GOT3 (cell line): ENCODE measurements around the gene TSSC4.

Experiments used
- DNase-seq: peaks from one replicate; lab custom pipeline; 2025; ENCODE audit warnings: mixed read lengths; lab: John Stamatoyannopoulos, UW

The TSSC4 gene

GRCh38 chr11:2434506-2435255 is 34.1 kb downstream of the TSSC4 start:
- no peak for DNase-seq

GRCh38 chr11:2435288-2436012 is 34.9 kb downstream of the TSSC4 start:
- DNase-seq, result no peak

- no peak for DNase-seq
Observed at GRCh38 chr11:2436013-2436520, 35.5 kb downstream of the TSSC4 start.

GRCh38 chr11:2436521-2437031 is 36.0 kb downstream of the TSSC4 start:
- DNase-seq, result no peak

- DNase-seq, result no peak
Observed at GRCh38 chr11:2437516-2437915, 37.0 kb downstream of the TSSC4 start.

GRCh38 chr11:2439820-2440219 is 39.3 kb downstream of the TSSC4 start:
- DNase-seq, result no peak

- no peak for DNase-seq
Observed at GRCh38 chr11:2440646-2441045, 40.1 kb downstream of the TSSC4 start.

- no peak for DNase-seq
Observed at GRCh38 chr11:2441171-2441570, 40.6 kb downstream of the TSSC4 start.

GRCh38 chr11:2442589-2442988 is 42.0 kb downstream of the TSSC4 start:
- DNase-seq, result no peak

- DNase-seq, result no peak
Observed at GRCh38 chr11:2443406-2443805, 42.9 kb downstream of the TSSC4 start.

- no peak for DNase-seq
Observed at GRCh38 chr11:2443881-2444820, 43.6 kb downstream of the TSSC4 start, which contains the start of gene TRPM5. TRPM5 (minus strand) TSS chr11:2444514; CDS start chr11:2423036, 21,478 bp downstream.

GRCh38 chr11:2444821-2445745 is 44.5 kb downstream of the TSSC4 start, which contains the start of gene KCNQ1:
KCNQ1 (plus strand) TSS chr11:2445008; CDS start chr11:2445099, 91 bp downstream.
- no peak for DNase-seq

- DNase-seq, result no peak
Observed at GRCh38 chr11:2445746-2446551, 45.4 kb downstream of the TSSC4 start.

- DNase-seq, result no peak
Observed at GRCh38 chr11:2446590-2447252, 46.2 kb downstream of the TSSC4 start.

GRCh38 chr11:2447253-2447950 is 46.9 kb downstream of the TSSC4 start:
- DNase-seq, result no peak

GRCh38 chr11:2447951-2448650 is 47.6 kb downstream of the TSSC4 start:
- DNase-seq, result no peak

GRCh38 chr11:2448661-2449547 is 48.4 kb downstream of the TSSC4 start:
- no peak for DNase-seq
